Superior temporal gyrus (tissue), 1 donor: Measurements from ENCODE around the gene TRIM43B.
"Not testable (repeated sequence)": the region's sequence is repeated elsewhere in the genome, so short reads cannot be mapped to it uniquely, and the experiment has no call there.

Source experiments
- DNase-seq: peaks from one replicate; pipeline ENCODE4 v3.0.0-alpha.2; 2016; ENCODE audit errors: extremely low spot score

TRIM43B gene

DNA sequence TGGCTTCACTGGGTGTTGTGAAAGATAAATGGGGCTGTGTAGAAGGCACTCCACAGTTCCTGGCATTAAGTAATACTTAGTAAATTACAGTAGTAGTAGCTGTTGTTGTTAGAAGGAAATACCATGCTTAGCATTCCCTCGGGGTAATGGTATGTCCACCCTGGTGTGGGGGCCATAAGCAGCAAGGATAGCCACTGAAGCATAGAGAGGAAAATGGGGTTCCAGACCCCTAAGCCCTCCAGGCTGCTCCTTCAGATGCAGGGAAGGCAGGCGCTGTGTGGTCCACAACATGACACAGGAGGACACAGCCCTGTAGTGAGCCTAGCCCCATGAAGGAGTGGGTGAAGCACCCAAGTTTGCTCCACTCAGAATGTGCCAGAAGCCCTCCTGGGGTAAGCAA lies 50.6 kb downstream of the TRIM43B start:
- DNase-seq = not testable (repeated sequence)

DNA sequence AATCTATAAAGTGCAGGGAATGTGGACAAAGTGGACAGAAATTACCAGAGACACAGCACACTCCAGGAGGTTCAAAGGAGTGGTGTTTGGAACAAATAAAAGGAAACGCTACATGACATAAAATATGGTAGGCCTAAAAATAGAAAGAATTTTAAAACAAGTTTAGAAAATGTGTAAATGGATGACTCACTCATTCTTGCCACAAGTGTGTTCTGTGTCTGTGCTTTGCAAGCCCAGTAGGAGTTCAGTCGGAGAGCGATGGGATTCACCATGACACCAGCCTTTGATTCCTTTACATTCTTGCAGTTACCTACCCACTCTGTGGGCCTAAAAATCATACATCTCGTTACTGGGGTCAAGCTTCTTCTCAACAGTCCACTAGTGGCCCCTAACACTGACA lies 51.2 kb downstream of the TRIM43B start:
- DNase-seq = not testable (repeated sequence)

DNA sequence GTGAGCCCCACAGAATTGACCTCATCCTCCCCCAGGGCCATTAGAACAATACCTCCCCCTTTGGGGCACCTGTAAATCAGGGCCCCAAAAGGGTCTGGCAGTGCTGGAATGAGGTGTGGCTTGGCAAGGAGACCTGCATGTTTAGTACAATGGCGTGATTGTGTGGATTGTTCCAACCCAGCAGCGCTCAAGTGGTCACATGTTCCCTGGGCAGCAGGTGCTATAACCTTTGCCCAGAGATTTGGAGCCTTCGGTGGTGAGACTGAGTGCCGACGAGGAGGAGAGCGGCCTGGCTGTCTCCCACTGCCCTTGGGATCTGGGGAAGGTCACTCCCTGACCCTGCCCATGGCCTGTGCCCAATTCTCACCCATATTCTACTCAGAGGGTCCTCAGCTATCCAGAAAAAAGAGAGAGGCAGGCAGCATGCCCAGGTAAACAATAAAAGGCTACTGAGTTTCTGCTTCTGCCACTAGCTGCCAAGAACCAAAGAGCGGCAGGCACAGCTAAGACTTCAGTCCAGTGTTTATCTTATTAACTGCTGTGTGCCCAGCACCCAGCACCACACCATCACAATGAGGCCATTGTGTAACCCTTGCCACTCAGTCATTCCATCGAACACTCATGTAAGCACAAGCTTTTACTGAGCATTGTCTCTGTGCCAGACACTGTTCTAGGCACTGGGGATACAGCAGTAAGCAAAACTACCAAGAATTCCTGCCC lies 54.6 kb downstream of the TRIM43B start:
- not testable (repeated sequence) for DNase-seq

DNA sequence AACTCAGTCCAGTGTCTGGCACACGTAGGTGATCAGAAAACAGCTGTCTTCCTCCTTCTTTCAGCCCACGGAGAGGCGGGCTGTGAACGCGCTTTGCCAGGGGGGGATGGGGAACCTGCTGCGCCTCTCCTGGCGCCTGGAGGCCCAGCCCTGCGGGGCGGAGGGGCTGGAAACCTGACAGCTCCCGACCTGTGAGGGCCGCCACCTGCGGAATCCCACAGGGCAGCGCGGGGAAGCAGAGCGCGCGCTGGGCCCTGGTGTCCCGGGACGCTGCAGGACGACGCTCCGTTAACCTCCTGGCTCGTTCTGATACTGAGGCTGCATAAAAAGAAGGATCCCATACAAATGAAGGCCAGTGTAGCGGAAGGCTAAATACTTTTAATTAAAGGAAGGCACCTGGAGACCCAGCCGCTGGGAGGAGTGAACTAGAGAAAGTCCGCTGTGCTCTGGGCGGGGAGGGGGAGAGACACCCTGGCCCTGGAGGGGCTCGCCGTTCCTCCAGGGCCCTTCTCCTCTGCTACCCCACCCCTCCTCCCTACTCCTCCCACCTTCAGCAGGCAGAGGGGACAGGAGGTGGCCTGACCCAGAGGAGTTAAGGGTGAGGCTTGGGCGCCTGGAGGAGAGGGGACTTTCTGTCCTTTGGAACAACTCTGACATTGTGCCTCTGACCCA lies 57.2 kb downstream of the TRIM43B start:
- not testable (repeated sequence) for DNase-seq
